K562 (cell line): Measurements from ENCODE around the gene MTREX. TPM values are rescaled to one million over a fixed set of nuclear protein-coding genes. Genes with fewer than 3 reads are reported as not detected.

ENCODE experiments used
- BCOR ChIP-seq: fragments of 450-650 bp; IDR thresholded peaks from 2 replicates; pipeline ENCODE4 v1.6.1; 2016
- HDAC3 ChIP-seq: fragments of 450-650 bp; IDR thresholded peaks from 2 replicates; pipeline ENCODE4 v1.6.1; 2018; ENCODE audit warnings: borderline replicate concordance, mild to moderate bottlenecking, moderate library complexity; ENCODE audit not compliant: partially characterized antibody
- MEF2D ChIP-seq: conservative IDR thresholded peaks from 2 replicates; pipeline ENCODE4 v1.6.1; 2016; ENCODE audit warnings: low read depth, missing genetic modification characterization, missing compliant biosample characterization
- RREB1 ChIP-seq: fragments of 250-450 bp; sonication (Bioruptor Pico); IDR thresholded peaks from 2 replicates; pipeline ENCODE4 v1.4.0; 2020
- ZNF280B ChIP-seq: fragments of 250-450 bp; sonication (Bioruptor Pico); IDR thresholded peaks from 2 replicates; pipeline ENCODE4 v1.5.1; 2021; ENCODE audit warnings: mild to moderate bottlenecking
- ZNF407 ChIP-seq: fragments of 450-650 bp; IDR thresholded peaks from 2 replicates; pipeline ENCODE4 v1.6.1; 2016; ENCODE audit warnings: low read depth
- polyA plus RNA-seq, 8 experiments: library from polyadenylated mRNA; depleted of rRNA in 4 of 8; stranded (reverse) in 5 of 8; unstranded in 3 of 8; fragments of >200 nt; fragmentation: Nextera tagmentation in 2 of 8; fragmentation: Illumina TruSeq in 1 of 8; extraction: Ambion mirVana in 2 of 8; extraction: Trizol in 1 of 8; gene quantifications; 2 replicates each; pipeline versions ENCODE4 v1.2.1 to v1.2.3, GENCODE V29; 2011 to 2014; ENCODE audit warnings: inconsistent platforms in 1 of 8, missing spikeins in 1 of 8
- total RNA-seq, 7 experiments: library from RNA; depleted of rRNA in 6 of 7; stranded (reverse); fragments of >200 nt in 6 of 7; fragmentation: Illumina TruSeq in 2 of 7; extraction: Trizol in 2 of 7; gene quantifications; 2 replicates each; pipeline versions ENCODE4 v1.2.1 to v1.2.3, GENCODE V29; 2011 to 2021; ENCODE audit warnings: low replicate concordance in 1 of 7
- TF ChIP-seq, protein P1 (sequence below): fragments of 450-650 bp; IDR thresholded peaks from 2 replicates; pipeline ENCODE4 v1.6.1; 2016
- TF ChIP-seq, protein P2 (sequence below): sonication (generic); formaldehyde crosslinking; IDR thresholded peaks from 2 replicates; pipeline ENCODE4 v1.4.0; 2020; ENCODE audit warnings: mild to moderate bottlenecking, missing genetic modification reagents

Gene MTREX
- total and polyA plus RNA-seq, 9 of the 15 experiments (the other 6 are each of a cell fraction or from before 2014, with no cell fraction given): 52.9 to 193 (median 150) TPM

- TF ChIP-seq, protein P1, sequence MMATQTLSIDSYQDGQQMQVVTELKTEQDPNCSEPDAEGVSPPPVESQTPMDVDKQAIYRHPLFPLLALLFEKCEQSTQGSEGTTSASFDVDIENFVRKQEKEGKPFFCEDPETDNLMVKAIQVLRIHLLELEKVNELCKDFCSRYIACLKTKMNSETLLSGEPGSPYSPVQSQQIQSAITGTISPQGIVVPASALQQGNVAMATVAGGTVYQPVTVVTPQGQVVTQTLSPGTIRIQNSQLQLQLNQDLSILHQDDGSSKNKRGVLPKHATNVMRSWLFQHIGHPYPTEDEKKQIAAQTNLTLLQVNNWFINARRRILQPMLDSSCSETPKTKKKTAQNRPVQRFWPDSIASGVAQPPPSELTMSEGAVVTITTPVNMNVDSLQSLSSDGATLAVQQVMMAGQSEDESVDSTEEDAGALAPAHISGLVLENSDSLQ: no peak
- TF ChIP-seq MEF2D (tag): no peak
- no peak for TF ChIP-seq ZNF280B (CRISPR knock-in tag)
- TF ChIP-seq HDAC3: no peak
- TF ChIP-seq ZNF407: no peak
- TF ChIP-seq, protein P2, sequence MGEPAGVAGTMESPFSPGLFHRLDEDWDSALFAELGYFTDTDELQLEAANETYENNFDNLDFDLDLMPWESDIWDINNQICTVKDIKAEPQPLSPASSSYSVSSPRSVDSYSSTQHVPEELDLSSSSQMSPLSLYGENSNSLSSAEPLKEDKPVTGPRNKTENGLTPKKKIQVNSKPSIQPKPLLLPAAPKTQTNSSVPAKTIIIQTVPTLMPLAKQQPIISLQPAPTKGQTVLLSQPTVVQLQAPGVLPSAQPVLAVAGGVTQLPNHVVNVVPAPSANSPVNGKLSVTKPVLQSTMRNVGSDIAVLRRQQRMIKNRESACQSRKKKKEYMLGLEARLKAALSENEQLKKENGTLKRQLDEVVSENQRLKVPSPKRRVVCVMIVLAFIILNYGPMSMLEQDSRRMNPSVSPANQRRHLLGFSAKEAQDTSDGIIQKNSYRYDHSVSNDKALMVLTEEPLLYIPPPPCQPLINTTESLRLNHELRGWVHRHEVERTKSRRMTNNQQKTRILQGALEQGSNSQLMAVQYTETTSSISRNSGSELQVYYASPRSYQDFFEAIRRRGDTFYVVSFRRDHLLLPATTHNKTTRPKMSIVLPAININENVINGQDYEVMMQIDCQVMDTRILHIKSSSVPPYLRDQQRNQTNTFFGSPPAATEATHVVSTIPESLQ (CRISPR knock-in tag): no peak
- no peak for TF ChIP-seq RREB1 (CRISPR knock-in tag)
- TF ChIP-seq BCOR: no peak
These were observed 132.4 kb downstream of the MTREX start (continued) for GRCh38 chr5:55440188-55440646.
